Testis (tissue), 3 donors: ENCODE data around the gene COL5A1. TPM values are rescaled to one million over a fixed set of nuclear protein-coding genes. Genes with fewer than 3 reads are reported as not detected.

Experiments
- DNase-seq: peaks from one replicate; pipeline ENCODE4 v3.0.0-alpha.2; 2019
- H3K27ac ChIP-seq, 2 donors: fragments of 200-600 bp; sonication (generic); one replicate each; pipeline ENCODE4 v1.5.1; 2019
- H3K27me3 ChIP-seq: fragments of 200-600 bp; sonication (generic); one replicate; pipeline ENCODE4 v1.5.1; 2019
- H3K36me3 ChIP-seq: fragments of 200-600 bp; sonication (generic); one replicate; pipeline ENCODE4 v1.5.1; 2017; ENCODE audit warnings: low read depth; ENCODE audit errors: missing control alignments
- H3K4me1 ChIP-seq: fragments of 200-600 bp; sonication (generic); one replicate; pipeline ENCODE4 v1.5.1; 2019
- H3K4me3 ChIP-seq, 2 donors: fragments of 200-600 bp; sonication (generic); one replicate each; pipeline ENCODE4 v1.5.1; 2017 to 2019
- H3K9me3 ChIP-seq: fragments of 200-600 bp; sonication (generic); one replicate; pipeline ENCODE4 v1.5.1; 2017
- POLR2A ChIP-seq: fragments of 450-650 bp; IDR thresholded peaks from one replicate; pipeline ENCODE4 v1.6.1; 2017; ENCODE audit warnings: antibody characterized with exemption, mild to moderate bottlenecking, moderate library complexity
- WGBS, 2 donors: methylation state at CpG; one replicate each; pipeline ENCODE4 v1.1.5; 2018; 5-methylcytosine and 5-hydroxymethylcytosine counted together
- intact Hi-C: fragments of 100-400 bp; cut with DNase I; formaldehyde crosslinking; loops from one replicate; pipeline ENCODE4 v1.15.1; 2023; ENCODE audit warnings: low total_unique reads
- polyA plus RNA-seq: library from polyadenylated mRNA; stranded (reverse); fragments of 350-450 nt; fragmentation: Illumina TruSeq; extraction: RNeasy Lipid Tissue Mini Kit (QIAGEN cat#74804); gene quantifications from one replicate; pipeline ENCODE4 v1.2.3, GENCODE V29; 2014; ENCODE audit warnings: low read depth, low replicate concordance; ENCODE audit not compliant: insufficient read depth
- total RNA-seq, 2 donors: library from RNA; depleted of rRNA; stranded (reverse); fragments of >200 nt; gene quantifications; one replicate each; pipeline ENCODE4 v1.2.3, GENCODE V29; 2016
- TF ChIP-seq, protein P1 (sequence below), 3 experiments: fragments of 450-650 bp in 2 of 3; fragments of 200-600 bp in 1 of 3; sonication (generic) in 1 of 3; IDR thresholded peaks; one replicate each; pipeline ENCODE4 v1.5.1; 2016 to 2019; ENCODE audit warnings: antibody characterized with exemption in 3 of 3, mild to moderate bottlenecking in 2 of 3, moderate library complexity in 1 of 3

Gene COL5A1
- total and polyA plus RNA-seq, 3 donors from 2014 or later, result 18.5 to 34.3 (median 20.8) TPM

GRCh38 chr9:134651226-134651905 is 9.8 kb downstream of the COL5A1 start:
- H3K27ac ChIP-seq, result no peak overlapping the region
- peaks cover 27% of the 10 kb centered on the region for H3K4me1 ChIP-seq
- WGBS, 2 donors, result 69 to 80% methylated on average over 10 of the region's 10 CpGs
- no peaks in the 10 kb centered on the region for H3K27me3 ChIP-seq
- intact Hi-C loops, result no loop called here
- no peak overlapping the region for H3K4me3 ChIP-seq
- no peaks in the 10 kb centered on the region for H3K9me3 ChIP-seq
- no peak for DNase-seq
- no peaks in the 10 kb centered on the region for H3K36me3 ChIP-seq
- TF ChIP-seq, protein P1, sequence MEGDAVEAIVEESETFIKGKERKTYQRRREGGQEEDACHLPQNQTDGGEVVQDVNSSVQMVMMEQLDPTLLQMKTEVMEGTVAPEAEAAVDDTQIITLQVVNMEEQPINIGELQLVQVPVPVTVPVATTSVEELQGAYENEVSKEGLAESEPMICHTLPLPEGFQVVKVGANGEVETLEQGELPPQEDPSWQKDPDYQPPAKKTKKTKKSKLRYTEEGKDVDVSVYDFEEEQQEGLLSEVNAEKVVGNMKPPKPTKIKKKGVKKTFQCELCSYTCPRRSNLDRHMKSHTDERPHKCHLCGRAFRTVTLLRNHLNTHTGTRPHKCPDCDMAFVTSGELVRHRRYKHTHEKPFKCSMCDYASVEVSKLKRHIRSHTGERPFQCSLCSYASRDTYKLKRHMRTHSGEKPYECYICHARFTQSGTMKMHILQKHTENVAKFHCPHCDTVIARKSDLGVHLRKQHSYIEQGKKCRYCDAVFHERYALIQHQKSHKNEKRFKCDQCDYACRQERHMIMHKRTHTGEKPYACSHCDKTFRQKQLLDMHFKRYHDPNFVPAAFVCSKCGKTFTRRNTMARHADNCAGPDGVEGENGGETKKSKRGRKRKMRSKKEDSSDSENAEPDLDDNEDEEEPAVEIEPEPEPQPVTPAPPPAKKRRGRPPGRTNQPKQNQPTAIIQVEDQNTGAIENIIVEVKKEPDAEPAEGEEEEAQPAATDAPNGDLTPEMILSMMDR (IDR thresholded peaks at IDR 0.05), result no peak
- TF ChIP-seq POLR2A, result no peak

DNA sequence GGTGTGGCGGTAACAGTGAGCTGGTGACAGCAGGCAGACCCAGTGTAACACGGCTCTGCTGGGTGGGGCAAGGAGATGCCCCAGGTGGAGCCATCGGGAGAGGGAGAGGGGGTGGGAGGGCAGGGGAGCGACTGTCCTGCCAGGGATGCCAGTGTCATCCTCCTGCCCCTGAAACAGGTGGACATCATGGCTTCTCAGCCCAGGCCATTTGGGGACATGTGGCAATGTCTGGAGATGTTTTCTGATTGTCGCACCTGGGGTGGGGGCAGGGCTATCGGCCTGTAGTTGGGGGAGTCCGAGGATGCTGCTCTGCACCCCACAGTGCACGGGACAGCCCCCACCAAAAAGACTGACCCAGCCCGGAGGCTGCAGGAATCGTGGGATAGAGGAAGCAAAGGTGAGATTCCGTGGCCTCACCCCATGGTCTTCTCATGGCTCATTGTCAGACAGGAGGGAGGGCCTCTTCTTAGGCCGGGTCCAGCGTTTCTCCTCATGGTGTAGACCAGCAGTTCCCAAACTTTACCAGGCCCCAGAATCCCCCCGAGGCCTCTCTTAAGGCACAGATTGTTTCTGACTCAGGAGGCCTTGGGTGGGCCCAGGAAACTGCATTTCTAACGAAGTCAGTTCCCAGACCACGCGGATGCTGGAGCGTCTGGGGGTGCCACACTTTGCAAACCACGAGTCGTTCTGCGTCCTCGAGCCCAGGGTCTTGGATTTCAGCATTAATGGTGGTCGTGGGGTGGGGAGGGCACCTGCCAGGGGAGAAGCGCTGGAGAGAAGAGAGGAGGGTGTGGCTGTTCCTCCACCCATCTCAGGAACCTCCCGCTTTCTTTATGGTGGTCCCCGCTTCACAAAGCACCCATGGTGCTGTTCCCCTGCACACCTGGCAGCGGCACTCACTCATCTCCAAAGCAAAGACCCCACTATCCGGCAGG is 11.0 kb downstream of the COL5A1 start:
- DNase-seq, result no peak
- peaks cover 24% of the 10 kb centered on the region for H3K4me1 ChIP-seq
- no peak overlapping the region for H3K4me3 ChIP-seq
- peak overlapping the region in 1 of 2 donors; percentile 30 for H3K27ac ChIP-seq
- intact Hi-C loops, result no loop called here
- WGBS, 2 donors, result 79 to 81% methylated on average over 21 to 28 of the region's 28 CpGs
- H3K36me3 ChIP-seq, result no peaks in the 10 kb centered on the region
- H3K9me3 ChIP-seq, result no peaks in the 10 kb centered on the region
- no peak for TF ChIP-seq POLR2A
- TF ChIP-seq, protein P1 (IDR thresholded peaks at IDR 0.05), result no peak
- H3K27me3 ChIP-seq, result no peaks in the 10 kb centered on the region

DNA sequence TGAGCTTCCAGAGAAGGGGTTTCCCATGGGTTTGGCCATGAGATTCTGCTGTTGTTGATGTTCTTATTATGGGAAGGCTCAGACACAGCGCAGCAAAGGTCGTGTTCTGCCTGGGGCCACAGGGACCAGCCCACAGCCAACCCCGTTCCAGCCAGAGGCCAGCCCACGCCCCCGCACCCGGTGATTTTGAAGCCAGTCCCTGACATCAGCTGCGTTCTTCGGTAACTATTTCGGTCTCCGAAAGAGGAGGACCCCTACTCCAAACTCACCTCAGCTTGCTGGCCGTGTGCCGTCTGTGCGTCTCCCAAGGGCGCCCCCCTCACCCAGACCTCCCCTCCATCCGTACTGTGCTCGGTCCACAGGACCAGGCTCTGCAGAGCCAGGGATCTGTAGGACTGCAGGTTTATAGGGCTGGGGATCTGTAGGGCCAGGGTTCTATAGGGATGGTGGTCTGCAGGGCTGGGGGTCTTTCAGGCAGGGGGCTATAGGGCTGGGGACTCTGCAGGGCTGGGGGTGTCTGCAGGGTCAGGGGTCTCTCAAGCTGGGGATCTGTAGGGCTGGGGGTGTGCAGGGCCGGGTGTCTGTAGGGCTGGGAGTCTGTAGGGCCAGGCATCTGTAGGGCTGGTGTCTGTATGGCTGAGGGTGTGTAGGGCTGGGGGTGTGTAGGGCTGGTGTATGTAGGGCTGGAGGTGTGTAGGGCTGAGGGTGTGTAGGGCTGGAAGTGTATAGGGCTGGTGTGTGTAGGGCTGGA is 11.8 kb downstream of the COL5A1 start:
- Histone ChIP-seq H3K9me3 (no peaks in the 10 kb centered on the region), H3K27ac (peak overlapping the region in 1 of 2 donors; percentile 30), H3K4me1 (peaks cover 24% of the 10 kb centered on the region), H3K27me3 (no peaks in the 10 kb centered on the region), H3K36me3 (no peaks in the 10 kb centered on the region), H3K4me3 (no peak overlapping the region)
- no peak for TF ChIP-seq POLR2A
- TF ChIP-seq, protein P1 (IDR thresholded peaks at IDR 0.05), result no peak
- 53 to 59% methylated on average over 13 to 17 of the region's 17 CpGs for WGBS, 2 donors
- intact Hi-C loops, result no loop called here
- peak; percentile 60 for DNase-seq

DNA sequence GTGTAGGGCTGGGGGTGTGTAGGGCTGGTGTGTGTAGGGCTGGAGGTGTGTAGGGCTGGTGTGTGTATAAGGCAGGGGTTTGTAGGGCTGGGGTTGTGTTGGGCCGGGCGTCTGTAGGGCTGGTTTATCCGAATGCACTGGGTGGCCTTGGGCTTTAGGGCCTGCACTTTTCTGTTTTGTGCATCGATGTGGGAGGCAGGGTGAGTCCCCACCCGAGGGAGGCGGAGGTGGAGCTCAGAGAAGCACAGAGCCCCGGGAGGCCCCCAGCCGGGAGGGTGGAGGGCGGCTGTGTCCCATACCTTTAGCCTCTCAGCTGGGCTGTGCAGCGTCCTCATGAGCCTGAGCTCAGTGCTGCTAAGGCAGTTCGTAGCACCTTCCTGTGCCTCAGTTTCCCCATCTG is 13.5 kb downstream of the COL5A1 start:
- no peak for DNase-seq
- Histone ChIP-seq H3K9me3 (no peaks in the 10 kb centered on the region), H3K27me3 (no peaks in the 10 kb centered on the region), H3K36me3 (no peaks in the 10 kb centered on the region), H3K27ac (no peak overlapping the region), H3K4me1 (peaks cover 32% of the 10 kb centered on the region), H3K4me3 (no peak overlapping the region)
- intact Hi-C loops, result no loop called here
- TF ChIP-seq POLR2A, result no peak
- TF ChIP-seq, protein P1 (IDR thresholded peaks at IDR 0.05), result no peak
- 51 to 64% methylated on average over 11 of the region's 11 CpGs for WGBS, 2 donors
